Muscle of leg (tissue), 11 donors: Measurements from ENCODE around the gene LRIG1. TPM values are rescaled to one million over a fixed set of nuclear protein-coding genes. Genes with fewer than 3 reads are reported as not detected.
A peak's percentile ranks its signal among the peaks of the same experiment; 100 is the strongest.

Experiments used
- DNase-seq: peaks from one replicate; pipeline ENCODE4 v3.0.0; 2013
- H3K27ac ChIP-seq: one replicate; pipeline ENCODE4 v1.5.1; 2013; ENCODE audit warnings: mild to moderate bottlenecking, low read length, control low read depth
- H3K27me3 ChIP-seq: one replicate; pipeline ENCODE4 v1.6.1; 2013; ENCODE audit warnings: low read length; ENCODE audit not compliant: control insufficient read depth, insufficient read depth
- H3K36me3 ChIP-seq: one replicate; pipeline ENCODE4 v1.6.1; 2013; ENCODE audit warnings: low read length; ENCODE audit not compliant: control insufficient read depth, insufficient read depth
- H3K4me1 ChIP-seq: one replicate; pipeline ENCODE4 v1.6.1; 2013; ENCODE audit warnings: low read length; ENCODE audit not compliant: control insufficient read depth, insufficient read depth
- H3K4me3 ChIP-seq: one replicate; pipeline ENCODE4 v1.5.1; 2013; ENCODE audit warnings: low read length, control low read depth
- H3K9me3 ChIP-seq: replicated peaks from 2 replicates; pipeline ENCODE4 v1.6.1; 2013; ENCODE audit warnings: low read depth, low read length; ENCODE audit not compliant: control insufficient read depth
- WGBS: methylation state at CpG from one replicate; pipeline ENCODE4 v1.1.5; 2013; ENCODE audit warnings: missing lambda C conversion rate; ENCODE audit not compliant: insufficient coverage; 5-methylcytosine and 5-hydroxymethylcytosine counted together
- polyA plus RNA-seq, 8 donors: library from polyadenylated mRNA; unstranded; fragments of 120-200 nt; gene quantifications; one replicate each; pipeline versions ENCODE4 v1.2.1 to v1.2.3, GENCODE V29; 2013; ENCODE audit warnings: inconsistent platforms in 1 of 8, low replicate concordance in 1 of 8; ENCODE audit not compliant: insufficient read length in 8 of 8, insufficient read depth in 1 of 8
- total RNA-seq: library from RNA; stranded (reverse); fragments of 120-200 nt; gene quantifications from one replicate; pipeline ENCODE4 v1.2.4, GENCODE V29; 2013

The LRIG1 gene
- total and polyA plus RNA-seq, 9 donors = 79.6 to 127 (median 103) TPM

DNA sequence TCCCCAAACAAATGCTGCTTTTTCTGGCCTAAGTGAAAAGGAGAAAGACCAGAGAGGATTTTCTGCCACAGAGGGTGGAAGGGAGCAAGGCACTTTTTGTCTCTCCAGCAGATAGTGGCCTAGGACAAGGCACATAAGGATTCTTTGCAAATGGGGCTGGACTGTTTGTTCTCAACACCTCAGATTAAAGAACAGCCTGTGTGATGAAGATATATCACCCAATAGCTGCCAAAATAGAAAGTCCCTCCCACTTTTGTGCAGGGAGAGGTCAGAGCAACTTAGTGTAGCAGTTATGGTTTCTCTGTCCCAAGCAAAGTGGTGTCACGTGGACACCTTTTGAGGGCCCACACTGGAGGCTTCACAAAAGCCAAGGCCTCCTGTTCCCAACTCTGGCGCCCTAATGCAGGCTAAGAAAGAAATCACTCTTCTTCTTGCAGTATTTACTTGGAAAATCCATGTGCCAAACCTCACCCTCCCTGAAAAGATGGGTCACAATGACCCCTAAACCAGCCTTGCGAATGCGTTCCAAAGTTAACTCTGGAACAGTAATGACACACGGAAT is 84.9 kb downstream of the LRIG1 start:
- Histone ChIP-seq H3K9me3 (no peaks in the 10 kb centered on the region), H3K4me3 (no peak overlapping the region), H3K27me3 (no peaks in the 10 kb centered on the region), H3K4me1 (peaks cover 37% of the 10 kb centered on the region), H3K27ac (no peak overlapping the region), H3K36me3 (peaks cover 53% of the 10 kb centered on the region)
- WGBS = 56% methylated on average over 5 of the region's 5 CpGs
- no peak for DNase-seq

DNA sequence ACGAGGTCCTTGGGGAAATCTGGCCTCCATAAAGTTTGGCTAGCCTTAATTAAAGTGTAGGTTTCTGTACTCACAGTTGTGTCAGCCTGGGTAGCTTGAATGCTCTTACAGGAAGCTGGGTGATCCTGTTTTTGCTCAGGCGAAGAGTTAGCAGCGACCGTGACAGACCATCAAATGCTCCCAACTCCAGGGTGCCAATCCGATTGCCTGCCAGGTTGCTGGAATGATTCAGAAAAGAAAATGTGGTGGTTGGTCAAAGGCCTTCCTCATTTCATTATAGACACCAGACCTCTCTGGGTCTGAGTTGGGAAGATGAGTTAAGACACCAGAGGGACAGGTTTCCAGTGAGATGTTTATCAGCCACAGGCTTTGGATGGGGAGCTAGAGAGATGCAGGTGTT is 86.0 kb downstream of the LRIG1 start:
- H3K4me3 ChIP-seq = no peak overlapping the region
- WGBS = 67% methylated on average over 2 of the region's 5 CpGs
- H3K36me3 ChIP-seq = peaks cover 58% of the 10 kb centered on the region
- peaks cover 43% of the 10 kb centered on the region for H3K4me1 ChIP-seq
- H3K27me3 ChIP-seq = no peaks in the 10 kb centered on the region
- DNase-seq = no peak
- H3K9me3 ChIP-seq = no peaks in the 10 kb centered on the region
- no peak overlapping the region for H3K27ac ChIP-seq

DNA sequence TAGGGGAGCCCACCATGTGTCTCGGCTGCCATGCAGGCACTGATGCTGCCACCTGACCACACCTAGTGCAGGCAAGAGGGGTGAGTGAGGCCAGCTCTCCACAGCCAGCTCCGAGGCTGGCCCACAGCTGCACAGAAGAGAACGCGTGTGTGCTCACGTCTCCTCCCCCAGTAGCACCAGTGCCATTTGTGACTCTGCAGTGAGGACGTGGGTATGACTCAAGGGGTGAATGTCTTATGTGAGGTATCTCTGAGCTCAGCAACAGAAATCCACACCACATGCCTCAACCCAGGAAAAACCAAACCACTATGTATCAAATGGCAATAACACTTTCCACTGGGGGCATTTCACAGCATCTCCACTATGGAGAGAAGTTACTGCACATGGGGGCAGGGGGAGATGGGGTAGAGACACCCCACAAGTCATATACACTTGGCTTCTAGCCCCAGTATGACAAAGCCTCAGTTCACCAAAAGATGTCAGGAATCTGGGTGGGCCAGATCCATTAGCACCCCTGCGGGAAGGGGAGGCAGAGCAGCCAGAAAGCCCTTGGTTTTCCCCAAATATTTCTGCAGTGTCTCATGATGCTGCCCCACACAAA is 87.6 kb downstream of the LRIG1 start:
- no peaks in the 10 kb centered on the region for H3K9me3 ChIP-seq
- H3K36me3 ChIP-seq = peaks cover 71% of the 10 kb centered on the region
- no peak overlapping the region for H3K4me3 ChIP-seq
- WGBS = no CpG with 5 or more reads among the region's 7 CpGs
- H3K4me1 ChIP-seq = peaks cover 40% of the 10 kb centered on the region
- DNase-seq = no peak
- H3K27me3 ChIP-seq = no peaks in the 10 kb centered on the region
- no peak overlapping the region for H3K27ac ChIP-seq

DNA sequence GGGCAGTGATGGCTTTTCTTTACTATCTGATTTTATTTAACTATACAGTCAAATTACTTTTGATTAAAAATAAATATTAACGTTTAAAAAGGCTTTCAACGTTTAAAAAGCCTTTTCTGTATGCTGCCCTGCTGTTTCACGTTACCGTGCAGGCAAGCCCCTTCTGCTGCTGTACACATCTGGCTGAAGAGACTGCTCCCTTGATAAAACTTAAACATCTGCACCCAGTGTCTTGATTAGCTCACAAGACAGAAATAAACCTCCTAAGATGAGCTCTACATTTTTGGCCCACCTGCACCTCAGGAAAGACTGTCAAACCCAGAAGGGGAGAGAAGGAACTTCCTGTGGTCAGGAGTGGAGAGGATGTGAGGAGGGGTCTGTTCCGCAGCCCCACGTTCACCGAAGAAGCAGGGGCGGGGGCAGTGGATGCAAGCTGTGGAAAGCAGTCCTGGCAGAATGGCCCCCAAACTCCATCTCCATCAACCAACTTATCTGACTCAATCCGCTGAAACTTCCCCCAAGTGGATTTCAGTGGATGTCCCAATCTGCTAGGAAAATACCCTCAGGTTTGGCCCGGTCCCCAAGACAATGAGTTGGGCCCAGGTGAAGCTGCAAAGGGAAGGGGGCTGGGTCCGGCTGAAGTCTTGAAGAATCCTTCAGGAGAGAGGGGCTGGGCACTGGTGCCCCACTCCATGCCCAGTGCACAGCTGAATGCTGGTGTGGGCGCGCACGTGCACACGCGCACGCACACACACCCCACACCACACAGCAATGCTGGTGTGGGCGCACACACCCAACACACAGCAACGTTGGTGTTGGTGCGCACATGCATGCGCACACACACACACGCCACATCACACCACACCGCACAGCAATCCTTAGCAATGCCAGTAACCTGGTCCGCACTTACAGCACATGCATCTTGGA is 88.6 kb downstream of the LRIG1 start:
- H3K27me3 ChIP-seq = no peaks in the 10 kb centered on the region
- WGBS = 81% methylated on average over 18 of the region's 24 CpGs
- peak; percentile 64 for DNase-seq
- H3K36me3 ChIP-seq = peaks cover 82% of the 10 kb centered on the region
- H3K4me3 ChIP-seq = no peak overlapping the region
- peaks cover 49% of the 10 kb centered on the region for H3K4me1 ChIP-seq
- H3K27ac ChIP-seq = peak overlapping the region; percentile 47
- H3K9me3 ChIP-seq = no peaks in the 10 kb centered on the region

DNA sequence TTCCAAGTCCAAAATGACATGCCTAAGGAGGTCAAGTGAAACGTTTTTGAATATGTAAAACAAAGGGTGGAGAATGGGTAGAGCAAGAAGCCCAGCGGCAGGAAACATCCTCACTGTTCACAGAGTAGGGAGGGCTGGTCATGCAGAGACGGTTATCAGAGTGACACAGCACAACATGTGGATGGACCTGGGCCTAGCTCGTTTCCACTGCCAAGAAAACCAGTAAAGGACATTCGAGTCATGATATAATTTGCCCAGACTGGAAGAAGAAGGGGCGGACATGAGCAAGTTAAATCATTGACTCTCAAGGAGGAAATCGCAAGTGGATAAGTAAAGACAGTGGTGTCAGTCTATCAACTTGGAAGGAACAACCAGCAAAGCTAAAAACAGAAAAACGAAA is 89.3 kb downstream of the LRIG1 start:
- 38% methylated on average over 7 of the region's 8 CpGs for WGBS
- Histone ChIP-seq H3K27ac (peak overlapping the region; percentile 43), H3K9me3 (no peaks in the 10 kb centered on the region), H3K27me3 (no peaks in the 10 kb centered on the region), H3K36me3 (peaks cover 83% of the 10 kb centered on the region), H3K4me3 (no peak overlapping the region), H3K4me1 (peaks cover 52% of the 10 kb centered on the region)
- peak; percentile 68 for DNase-seq

DNA sequence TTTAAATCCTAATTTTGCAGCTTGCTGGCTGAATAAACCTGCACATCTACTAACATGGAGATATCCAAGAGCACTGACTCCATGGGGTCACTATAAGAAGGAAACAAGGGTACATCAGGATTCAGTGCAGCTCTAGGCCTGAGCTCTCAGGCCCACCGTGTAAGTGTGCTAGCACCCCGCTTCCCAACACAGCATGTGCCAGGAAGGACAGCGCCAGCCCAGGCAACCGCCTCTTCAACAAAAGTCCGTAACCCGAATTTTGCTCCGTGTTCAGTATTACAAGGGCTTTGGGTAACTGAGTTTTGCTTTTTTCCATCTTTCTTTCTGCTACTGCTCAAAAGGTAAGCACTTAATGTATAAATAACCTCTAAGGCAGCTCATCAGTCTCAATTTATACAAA is 89.8 kb downstream of the LRIG1 start:
- no peak overlapping the region for H3K4me3 ChIP-seq
- no peak for DNase-seq
- peak overlapping the region; percentile 43 for H3K27ac ChIP-seq
- H3K4me1 ChIP-seq = peaks cover 57% of the 10 kb centered on the region
- peaks cover 87% of the 10 kb centered on the region for H3K36me3 ChIP-seq
- H3K27me3 ChIP-seq = no peaks in the 10 kb centered on the region
- WGBS = 92% methylated on average over 4 of the region's 7 CpGs
- no peaks in the 10 kb centered on the region for H3K9me3 ChIP-seq

DNA sequence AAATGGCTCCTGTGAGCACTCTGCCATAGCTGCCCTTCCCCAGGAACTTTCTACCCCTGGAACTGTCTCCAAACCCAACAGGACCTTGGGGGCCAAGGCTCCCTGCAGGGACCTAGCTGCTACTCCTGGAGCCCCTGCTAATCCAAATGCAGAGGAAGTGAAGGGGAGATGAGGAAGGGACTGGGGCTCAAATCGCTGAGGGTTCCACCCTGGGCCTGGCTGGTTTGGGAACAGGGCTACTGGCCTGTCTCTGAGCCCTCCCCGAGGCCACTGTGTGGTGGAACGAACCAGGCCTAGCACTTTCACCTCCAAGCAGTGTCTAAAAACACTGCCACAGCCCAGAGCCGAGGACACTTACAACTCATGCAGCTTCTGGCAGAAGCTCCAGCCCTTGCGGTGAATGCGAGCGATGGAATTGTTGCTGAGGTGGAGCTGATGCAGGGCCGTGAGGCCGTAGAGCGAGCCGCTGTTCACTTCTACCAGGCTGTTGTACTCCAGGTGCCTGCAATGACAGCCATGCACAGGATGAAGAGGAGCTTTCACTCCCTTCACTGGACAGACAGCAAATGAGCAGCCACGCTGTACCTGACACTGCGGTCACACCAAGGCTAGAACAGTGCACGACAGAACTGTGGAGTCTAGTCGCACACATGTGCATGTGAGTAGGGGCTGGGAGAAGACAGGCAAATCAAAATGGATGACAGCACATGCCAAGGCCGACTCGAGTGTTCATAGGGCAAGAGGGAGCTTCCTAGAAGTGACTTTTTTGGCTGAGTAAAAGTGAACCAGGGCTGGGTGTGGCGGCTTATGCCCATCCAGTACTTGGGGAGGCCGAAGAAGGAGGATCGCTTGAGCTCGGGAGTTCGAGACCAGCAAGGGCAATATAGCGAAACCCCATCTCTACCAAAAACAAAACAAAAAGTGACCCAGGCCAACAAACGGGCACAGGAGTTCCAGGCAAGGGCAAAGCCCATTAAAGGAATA is 90.8 kb downstream of the LRIG1 start:
- no peak overlapping the region for H3K27ac ChIP-seq
- no peak for DNase-seq
- no peaks in the 10 kb centered on the region for H3K9me3 ChIP-seq
- H3K27me3 ChIP-seq = no peaks in the 10 kb centered on the region
- H3K36me3 ChIP-seq = peaks cover 90% of the 10 kb centered on the region
- 91% methylated on average over 17 of the region's 24 CpGs for WGBS
- no peak overlapping the region for H3K4me3 ChIP-seq
- peaks cover 66% of the 10 kb centered on the region for H3K4me1 ChIP-seq

DNA sequence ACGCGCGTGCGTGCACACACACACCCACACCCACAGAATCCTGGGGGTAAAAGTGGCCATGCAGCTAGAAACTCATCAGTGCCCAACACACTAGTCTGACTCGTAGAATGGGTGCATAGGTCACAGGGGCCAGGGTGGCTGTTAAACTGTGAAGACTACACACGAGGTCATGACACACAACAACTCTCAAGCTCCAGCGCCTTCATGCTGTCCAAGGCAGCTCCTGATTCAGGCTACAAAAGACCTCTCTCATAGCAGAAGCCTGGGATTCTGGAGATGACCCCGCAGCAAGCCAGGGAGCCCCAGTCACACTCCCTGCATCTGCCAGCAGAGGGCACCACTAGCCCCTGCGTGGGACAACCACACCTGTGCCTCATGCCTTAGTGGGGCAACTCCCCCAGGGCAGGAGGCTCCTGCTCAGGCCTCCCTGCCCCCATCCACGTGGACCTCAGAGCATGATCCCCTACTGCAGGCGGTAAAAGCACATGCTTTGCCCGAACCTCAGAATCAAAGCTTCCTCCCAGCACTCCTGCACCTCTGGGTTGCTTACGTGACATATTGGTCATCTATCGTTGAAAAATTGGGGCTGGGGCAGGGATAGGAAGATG is 93.1 kb downstream of the LRIG1 start:
- H3K9me3 ChIP-seq = no peaks in the 10 kb centered on the region
- peak; percentile 80 for DNase-seq
- no peak overlapping the region for H3K4me3 ChIP-seq
- H3K27ac ChIP-seq = peak overlapping the region; percentile 69
- no peaks in the 10 kb centered on the region for H3K27me3 ChIP-seq
- WGBS = 37% methylated on average over 5 of the region's 14 CpGs
- H3K36me3 ChIP-seq = peaks cover 94% of the 10 kb centered on the region
- H3K4me1 ChIP-seq = peaks cover 80% of the 10 kb centered on the region

DNA sequence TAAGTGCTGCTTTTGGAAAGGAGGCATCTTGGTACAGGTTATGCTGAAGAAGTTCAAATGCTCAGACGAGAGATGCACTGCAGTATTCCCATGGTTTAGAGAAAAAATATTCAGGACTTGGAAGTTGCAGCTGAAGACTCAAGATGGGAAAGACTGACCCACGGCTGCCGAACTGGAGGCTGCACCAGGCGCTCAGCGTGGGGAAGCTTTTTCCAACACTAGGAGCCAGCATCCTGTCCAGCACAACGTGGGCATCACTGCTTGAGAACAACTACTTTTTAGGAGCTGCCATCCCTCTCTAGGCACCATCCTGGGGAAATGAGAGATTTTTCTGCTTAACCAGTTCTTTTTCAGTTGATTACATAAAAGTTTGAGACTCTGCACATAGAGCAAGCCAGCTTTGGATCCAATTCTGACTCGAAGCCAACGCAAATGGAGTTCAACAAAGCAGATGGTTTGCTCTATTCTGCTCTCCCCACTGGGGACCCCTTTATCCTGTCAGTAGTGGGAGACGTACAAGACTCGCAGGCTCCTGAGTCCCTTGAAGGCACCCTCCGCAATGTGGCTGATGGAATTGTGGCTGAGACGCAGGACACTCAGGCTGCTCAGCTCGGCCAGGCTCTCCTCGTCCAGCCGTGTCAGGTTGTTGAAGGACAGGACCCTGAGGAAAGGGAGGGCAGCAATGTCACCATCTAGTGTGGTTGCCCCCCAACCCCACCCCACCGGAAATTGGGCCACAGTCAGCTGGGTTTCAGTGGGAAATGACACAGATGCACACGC is 93.8 kb downstream of the LRIG1 start:
- no peak overlapping the region for H3K4me3 ChIP-seq
- H3K9me3 ChIP-seq = no peaks in the 10 kb centered on the region
- H3K27ac ChIP-seq = peak overlapping the region; percentile 69
- peaks cover 93% of the 10 kb centered on the region for H3K36me3 ChIP-seq
- peak; percentile 88 for DNase-seq
- WGBS = 27% methylated on average over 8 of the region's 17 CpGs
- peaks cover 80% of the 10 kb centered on the region for H3K4me1 ChIP-seq
- no peaks in the 10 kb centered on the region for H3K27me3 ChIP-seq
